ENCODE measurements around the gene CETP.

DNA sequence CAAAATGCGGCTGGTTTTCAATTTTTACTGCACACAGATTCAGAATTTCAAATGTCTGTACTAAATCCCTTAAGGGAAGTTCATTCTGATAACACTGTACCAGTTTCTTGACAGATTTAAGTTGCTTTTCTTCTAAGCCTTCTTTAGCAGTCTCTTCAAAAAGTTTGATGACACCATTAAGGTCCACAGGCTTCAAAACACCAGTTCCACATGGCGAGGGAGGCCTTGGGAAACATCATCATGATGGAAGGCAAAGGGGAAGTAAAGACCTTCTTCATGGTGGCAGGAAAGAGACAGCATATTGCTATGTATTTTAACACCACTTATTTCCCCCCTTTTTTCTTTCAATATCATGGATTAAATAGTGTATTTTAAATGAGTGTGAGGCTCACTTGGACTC, 52.2 kb downstream of the CETP start:
- TF ChIP-seq, protein P1, sequence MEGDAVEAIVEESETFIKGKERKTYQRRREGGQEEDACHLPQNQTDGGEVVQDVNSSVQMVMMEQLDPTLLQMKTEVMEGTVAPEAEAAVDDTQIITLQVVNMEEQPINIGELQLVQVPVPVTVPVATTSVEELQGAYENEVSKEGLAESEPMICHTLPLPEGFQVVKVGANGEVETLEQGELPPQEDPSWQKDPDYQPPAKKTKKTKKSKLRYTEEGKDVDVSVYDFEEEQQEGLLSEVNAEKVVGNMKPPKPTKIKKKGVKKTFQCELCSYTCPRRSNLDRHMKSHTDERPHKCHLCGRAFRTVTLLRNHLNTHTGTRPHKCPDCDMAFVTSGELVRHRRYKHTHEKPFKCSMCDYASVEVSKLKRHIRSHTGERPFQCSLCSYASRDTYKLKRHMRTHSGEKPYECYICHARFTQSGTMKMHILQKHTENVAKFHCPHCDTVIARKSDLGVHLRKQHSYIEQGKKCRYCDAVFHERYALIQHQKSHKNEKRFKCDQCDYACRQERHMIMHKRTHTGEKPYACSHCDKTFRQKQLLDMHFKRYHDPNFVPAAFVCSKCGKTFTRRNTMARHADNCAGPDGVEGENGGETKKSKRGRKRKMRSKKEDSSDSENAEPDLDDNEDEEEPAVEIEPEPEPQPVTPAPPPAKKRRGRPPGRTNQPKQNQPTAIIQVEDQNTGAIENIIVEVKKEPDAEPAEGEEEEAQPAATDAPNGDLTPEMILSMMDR (IDR thresholded peaks at IDR 0.05; ENCODE audit: borderline replicate concordance, extremely low read depth, low read length, poor library complexity, severe bottlenecking), result no peak
- no peak for TF ChIP-seq EZH2 (IDR thresholded peaks at IDR 0.05; ENCODE audit: borderline replicate concordance, low read depth, low read length, severe bottlenecking)
